ENCODE measurements around the gene TAPT1.

DNA sequence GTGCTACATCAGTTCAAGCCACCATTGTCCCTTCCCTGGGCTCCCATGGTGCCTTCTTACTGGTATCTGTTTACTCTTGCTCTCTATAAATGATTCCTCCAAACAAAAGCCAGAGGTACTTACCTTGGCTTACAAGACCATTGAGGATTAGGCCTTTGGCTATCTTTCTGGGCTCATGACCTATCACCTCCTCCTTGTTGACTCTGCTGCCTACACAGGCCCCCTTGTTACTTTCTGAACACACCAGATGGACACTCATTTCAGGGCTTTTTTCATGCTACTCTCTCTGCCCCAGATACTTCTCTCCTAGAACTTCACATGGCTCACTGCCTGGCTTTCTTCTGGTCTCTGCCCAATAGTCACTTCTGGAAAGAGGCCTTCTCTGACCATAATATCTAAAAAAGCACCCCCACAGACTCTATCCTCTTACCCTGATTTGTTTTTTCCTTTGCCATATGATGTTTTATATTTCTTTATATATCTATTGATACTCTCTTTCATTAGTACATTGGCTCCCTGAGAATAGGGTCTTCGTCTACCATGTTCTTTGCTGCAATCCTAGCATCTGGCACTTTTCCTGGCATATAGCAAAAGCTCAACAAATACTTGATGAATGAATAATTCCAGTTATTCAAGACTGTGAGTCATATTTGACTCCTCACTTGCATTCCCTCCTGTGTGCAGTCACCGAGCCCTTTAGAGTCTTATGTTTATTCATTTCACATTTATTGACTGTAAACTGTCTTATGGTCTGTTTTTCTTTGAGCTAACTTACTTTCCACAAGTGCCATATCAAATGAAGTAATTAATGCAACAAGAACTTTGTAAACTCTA lies 27.1 kb upstream of the TAPT1 start:
- TF ChIP-seq POLR2A (IDR thresholded peaks at IDR 0.05) (no peak), EP300 (IDR thresholded peaks at IDR 0.05) (no peak)
- TF ChIP-seq, protein P1, sequence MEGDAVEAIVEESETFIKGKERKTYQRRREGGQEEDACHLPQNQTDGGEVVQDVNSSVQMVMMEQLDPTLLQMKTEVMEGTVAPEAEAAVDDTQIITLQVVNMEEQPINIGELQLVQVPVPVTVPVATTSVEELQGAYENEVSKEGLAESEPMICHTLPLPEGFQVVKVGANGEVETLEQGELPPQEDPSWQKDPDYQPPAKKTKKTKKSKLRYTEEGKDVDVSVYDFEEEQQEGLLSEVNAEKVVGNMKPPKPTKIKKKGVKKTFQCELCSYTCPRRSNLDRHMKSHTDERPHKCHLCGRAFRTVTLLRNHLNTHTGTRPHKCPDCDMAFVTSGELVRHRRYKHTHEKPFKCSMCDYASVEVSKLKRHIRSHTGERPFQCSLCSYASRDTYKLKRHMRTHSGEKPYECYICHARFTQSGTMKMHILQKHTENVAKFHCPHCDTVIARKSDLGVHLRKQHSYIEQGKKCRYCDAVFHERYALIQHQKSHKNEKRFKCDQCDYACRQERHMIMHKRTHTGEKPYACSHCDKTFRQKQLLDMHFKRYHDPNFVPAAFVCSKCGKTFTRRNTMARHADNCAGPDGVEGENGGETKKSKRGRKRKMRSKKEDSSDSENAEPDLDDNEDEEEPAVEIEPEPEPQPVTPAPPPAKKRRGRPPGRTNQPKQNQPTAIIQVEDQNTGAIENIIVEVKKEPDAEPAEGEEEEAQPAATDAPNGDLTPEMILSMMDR (IDR thresholded peaks at IDR 0.05): no peak

All from upper lobe of left lung (tissue), 4 donors.